Measurements from ENCODE around the gene THOC2.
"Not testable (repeated sequence)": the region's sequence is repeated elsewhere in the genome, so short reads cannot be mapped to it uniquely, and the experiment has no call there.

Gene THOC2

DNA sequence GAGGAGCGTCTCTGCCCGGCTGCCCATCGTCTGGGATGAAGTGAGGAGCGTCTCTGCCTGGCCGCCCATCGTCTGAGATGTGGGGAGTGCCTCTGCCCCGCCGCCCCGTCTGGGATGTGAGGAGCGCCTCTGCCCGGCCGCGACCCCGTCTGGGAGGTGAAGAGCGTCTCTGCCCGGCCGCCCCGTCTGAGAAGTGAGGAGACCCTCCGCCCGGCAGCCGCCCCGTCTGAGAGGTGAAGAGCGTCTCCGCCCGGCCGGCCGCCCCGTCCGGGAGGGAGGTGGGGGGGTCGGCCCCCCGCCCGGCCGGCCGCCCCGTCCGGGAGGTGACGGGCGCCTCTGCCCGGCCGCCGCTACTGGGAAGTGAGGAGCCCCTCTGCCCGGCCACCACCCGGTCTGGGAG lies 1.2 kb upstream of the THOC2 start:
- DNase-seq = not testable (repeated sequence)

DNA sequence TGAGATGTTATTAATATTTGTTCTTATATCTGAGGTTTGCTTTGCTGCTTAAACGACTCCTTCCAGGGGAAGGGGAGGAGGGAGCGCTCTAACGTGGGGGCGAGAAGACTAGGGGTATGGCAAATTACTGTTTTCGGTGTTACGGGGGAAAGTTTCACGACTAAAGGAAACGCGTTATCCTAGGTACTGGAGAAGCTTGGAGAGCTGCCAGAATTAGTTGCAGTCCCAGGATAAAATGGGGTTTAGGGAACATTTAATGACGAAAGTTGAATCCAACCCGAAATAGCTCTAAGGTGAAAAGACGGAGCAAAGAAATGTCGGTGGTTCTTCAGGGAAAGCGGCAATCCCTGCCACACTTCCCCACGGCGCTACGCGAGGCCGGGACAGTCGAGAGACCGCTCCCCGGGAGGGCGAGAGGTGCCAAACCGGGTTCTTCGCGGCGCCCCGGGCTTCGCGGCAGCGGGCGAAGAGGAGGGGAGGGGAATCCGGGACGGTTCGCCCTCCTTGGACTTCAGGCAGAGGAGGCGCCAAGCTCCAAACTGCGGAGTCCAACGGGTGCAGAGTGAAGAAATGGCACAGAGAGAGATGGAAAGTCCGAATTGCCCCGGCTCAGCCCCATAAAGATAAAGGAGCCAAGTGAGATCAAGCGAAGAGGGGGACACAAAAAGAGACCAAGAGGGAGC lies 724 bp downstream of the THOC2 start:
- no peak for DNase-seq

DNA sequence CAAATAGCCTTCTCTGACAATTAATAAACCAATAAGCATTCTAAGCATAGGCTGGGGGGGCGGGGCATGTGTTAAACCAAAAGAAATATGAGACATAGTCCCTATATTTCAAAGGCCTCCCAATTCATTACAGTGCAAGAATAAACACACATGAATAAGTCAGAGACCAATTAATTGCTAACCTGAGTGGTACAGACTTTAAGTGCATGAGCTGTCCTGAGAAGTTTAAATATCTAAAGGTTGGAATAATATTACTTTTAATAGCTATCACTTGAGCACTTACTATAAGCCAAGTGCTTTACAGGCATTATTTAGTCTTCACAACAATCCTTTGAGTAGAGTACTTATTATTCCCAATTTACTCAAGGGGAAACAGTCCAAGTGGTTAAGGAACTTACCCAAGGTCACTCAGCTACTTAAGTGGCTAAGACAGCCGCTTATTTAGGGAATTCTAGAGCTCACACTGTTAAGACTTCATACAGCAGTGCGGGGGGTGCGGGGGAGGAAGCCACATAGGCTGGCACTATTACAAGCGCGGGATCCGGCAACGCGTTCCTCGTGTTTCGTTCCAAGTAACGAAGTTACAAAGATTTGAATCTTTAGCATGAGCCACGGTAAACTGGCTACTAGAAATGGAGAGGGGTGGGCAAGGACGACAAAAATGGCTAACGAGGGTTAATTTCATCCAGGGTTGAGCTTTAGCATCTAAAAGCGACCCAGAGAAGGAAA lies 1.4 kb downstream of the THOC2 start:
- DNase-seq = no peak

DNA sequence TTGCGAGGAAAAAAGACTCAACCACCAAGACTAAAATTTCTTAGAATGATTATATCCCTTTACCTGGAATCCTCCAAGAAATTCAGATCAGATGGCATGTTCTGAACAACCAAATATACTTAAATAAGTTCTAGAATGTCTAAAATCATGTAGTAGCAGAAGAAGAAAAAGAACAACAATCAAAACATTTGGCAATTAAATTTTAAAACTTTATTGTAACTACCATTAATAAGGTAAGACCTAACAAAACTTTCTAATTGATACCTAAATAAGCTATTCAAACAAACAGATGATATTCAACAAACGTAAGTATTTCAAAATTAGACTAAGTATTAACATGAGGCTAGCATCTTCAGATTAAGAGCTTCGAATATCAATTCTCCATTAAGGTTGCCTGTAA lies 4.3 kb downstream of the THOC2 start:
- no peak for DNase-seq

DNA sequence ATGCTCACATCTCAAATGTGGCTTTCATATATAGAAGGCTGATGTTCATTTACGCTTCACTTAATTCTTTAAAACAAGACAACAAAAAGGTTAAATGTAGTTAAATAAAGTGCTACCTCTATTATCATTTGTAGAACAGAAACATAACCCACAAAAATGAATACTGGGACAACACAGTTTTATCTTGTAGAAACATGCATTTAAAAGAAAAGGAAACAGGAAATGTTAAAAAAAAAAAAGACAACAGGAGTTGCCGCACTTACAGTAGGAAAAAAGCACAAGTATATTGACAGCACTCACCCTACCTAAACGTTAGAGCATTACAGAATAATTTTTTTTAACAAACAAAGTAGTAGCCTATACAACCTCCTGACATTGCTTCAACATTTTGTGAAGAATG lies 4.8 kb downstream of the THOC2 start:
- DNase-seq = no peak

DNA sequence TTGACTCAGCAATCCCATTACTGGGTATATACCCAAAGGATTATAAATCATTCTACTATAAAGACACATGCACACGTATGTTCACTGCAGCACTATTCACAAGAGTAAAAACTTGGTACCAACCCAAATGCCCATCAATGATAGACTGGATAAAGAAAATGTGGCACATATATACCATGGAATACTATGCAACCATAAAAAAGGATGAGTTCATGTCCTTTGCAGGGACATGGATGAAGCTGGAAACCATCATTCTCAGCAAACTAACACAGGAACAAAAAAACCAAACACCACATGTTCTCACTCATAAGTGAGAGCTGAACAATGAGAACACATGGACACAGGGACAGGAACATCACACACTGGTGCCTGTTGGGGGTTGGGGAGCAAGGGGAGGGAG lies 10.7 kb downstream of the THOC2 start:
- not testable (repeated sequence) for DNase-seq

DNA sequence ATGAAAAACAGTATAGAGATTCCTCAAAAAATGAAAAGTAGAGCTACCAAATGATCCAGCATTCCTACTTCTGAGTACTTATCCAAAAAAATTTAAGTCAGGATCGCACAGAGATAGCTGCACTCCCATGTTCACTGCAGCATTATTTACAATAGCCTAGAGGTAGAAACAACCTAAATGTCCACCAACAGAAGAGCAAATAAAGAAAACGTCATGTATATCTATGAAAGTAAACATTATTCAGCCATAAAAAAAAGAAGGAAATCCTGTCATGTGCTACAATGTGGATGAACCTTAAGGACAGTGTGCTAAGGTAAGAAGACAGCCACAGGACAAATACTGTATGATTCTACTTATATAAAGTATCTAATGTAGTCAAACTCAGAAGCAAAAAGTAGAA lies 12.4 kb downstream of the THOC2 start:
- DNase-seq = no peak

DNA sequence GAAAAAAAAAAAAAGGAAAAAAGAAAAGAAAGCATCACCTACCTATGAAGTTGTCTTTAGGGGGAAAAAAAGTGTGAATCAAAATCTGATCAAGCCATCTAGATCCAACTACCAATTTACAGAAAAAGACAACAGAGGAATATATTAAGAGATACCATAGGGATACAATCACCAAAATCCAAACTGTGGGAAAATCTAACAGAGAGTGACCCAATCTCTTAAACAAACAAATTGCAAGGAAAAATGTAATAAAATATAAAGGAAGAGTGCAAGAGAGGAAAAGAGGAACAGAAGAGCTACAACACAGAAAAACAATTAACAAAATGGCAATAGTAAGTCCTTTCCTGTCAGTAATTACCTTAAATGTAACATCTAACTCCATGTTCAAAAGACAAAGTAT lies 19.0 kb downstream of the THOC2 start:
- DNase-seq = no peak

DNA sequence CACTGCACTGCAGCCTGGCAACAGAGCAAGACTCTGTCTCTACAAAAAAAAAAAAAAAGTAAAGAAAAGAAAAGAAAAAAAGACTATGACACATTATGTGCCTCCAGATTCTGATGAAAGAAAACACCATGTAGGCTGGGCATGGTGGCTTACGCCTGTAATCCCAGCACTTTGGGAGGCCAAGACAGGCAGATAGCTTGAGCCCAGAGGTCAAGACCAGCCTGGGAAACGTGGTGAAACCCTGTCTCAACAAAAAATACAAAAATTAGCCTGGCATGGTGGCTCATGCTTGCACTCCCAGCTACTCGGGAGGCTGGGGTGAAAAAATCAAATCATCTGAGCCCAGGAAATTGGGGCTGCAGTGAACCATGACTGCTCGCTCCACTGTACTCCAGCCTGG lies 19.4 kb downstream of the THOC2 start:
- DNase-seq = no peak

DNA sequence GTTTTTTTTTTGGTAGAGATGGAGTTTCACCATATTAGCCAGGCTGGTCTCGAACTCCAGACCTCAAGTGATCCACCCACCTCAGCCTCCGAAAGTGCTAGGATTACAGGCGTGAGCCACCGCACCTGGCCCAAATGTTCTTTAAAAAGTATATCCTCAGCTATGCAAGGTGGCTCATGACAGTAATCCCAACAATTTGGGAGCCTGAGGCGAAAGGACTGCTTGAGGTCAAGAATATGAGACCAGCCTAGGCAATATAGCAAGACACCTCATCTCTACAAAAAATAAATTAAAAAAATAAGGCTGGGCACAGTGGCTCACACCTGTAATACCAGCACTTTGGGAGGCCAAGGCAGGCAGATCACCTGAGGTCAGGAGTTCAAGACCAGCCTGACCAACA lies 21.7 kb downstream of the THOC2 start:
- not testable (repeated sequence) for DNase-seq

DNA sequence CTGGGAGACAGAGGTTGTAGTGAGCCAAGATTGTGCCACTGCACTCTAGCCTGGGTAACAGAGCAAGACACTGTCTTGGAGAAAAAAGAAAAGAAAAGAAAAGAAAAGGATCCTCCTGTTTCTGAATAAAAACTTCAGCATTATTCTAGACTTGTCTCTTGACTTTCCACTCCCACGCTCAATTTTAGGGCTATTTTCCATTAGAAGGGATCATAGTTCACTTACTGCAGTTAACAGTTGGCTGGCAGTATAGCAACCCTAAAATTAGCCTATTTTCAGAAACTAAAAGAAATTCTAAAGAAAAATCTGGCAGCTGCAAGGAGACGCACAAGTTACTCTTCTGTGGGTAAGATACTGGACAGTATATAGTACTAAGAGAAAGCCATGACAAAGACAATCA lies 28.1 kb downstream of the THOC2 start:
- no peak for DNase-seq

DNA sequence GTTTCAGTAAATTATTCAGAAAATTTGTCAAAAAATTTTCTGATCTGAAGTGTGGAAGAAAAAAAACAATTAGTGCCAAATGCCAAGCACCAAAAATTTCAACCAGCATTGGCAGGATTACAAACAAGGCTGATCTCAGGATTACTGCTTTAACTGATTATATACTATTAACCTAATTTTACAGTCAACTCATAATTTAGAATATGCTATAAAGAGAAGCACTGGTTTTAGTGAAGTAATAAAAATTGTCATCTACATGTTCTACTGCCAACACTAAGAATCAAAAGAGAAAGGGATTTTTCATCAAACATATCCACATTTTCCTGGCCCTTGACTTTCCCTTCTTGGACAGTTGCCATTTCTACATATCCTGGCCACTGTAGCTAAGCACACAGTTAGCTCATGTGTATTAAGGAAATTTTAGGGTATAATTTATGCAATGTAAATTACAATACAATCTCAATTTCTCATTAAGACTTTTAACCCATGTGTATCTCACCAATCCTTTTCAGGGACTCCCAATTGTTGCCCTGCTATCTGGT lies 33.8 kb downstream of the THOC2 start:
- no peak for DNase-seq

DNA sequence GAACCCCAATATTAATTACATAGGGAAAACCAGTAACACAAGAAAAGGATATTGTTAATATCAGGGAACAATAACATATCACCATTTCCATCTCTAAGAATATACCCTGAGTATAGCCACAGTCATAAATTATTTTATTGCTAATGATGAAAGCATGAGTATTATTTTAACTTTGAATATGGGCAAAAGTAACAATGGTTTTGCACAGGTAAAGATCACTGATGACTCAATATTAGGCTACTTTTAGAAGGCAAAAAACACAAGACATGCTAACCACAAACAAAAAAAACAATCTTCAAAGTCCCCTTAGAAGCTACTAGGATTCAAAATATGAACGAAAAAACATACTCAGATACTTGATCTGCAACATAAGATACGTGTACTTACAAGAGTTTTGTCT lies 36.5 kb downstream of the THOC2 start:
- DNase-seq = no peak

DNA sequence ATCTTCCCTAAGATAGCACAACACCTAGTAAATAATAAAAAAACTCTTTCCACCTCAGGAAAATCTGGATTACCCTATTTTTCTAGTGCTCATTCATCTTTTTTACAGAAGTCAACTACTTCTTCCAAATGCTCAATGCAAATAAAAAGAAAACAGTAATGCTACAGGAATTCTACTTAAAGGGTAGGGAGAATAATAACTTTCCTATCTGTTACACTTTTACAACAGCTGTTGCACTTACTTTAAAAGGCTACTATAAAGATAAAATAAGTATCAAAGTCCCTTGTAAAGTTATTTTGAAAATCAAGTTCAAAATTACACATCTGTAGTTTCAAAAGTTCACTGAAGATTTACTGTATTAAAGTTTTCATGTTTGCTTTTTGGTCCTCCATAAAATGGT lies 37.6 kb downstream of the THOC2 start:
- no peak for DNase-seq

DNA sequence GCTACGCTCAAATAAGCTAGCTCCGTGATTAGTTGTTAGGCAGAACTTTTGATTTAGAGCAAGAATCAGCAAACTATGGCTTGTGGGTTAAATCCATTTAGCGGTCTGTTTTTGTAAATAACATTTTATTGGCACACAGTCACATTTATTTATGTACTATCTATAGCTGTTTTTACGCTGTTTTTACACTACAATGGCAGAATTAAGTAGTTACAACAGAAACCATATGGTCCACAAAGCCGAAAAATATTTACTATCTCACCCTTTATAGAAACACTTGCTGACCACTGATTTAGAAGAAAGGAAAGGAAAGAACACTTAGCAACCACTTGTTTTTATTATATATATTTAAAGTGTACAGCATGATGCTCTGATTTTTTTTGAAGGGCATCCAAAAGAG lies 41.1 kb downstream of the THOC2 start:
- no peak for DNase-seq

DNA sequence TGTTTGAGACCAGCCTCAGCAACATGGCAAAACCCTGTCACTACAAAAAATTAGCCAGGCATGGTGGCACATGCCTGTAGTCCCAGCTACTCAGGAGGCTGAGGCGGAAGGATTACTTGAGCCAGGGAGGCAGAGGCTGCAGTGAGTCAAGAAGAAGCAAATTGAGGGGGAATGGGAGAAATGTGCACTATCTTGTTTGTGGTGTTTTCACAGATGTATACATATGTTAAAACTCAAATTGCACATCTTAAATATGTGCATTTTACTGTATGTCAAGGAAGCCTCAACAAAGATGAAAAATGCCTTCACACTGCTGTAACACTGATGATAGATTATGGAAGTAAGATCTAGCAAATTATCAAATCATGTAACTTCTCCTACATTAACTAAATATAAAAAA lies 44.3 kb downstream of the THOC2 start:
- DNase-seq = no peak

DNA sequence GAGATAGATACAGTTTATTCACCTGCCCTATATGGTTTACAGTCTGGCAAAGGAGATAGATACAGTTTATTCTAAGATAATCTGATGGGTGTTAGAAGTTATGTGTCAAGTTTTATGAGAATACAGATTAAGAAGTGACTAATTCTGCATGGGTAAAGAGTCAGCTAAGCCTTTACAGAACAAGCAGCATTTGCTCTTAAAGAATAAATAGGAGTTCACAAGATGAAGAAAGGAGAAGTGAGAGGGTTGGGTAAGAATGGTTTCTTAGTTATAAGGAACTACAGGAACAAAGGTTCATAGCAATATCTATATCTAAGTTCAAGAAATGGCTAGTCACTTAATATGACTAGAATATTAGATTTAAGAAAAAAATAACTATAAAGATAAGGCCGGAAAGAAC lies 47.6 kb downstream of the THOC2 start:
- no peak for DNase-seq

DNA sequence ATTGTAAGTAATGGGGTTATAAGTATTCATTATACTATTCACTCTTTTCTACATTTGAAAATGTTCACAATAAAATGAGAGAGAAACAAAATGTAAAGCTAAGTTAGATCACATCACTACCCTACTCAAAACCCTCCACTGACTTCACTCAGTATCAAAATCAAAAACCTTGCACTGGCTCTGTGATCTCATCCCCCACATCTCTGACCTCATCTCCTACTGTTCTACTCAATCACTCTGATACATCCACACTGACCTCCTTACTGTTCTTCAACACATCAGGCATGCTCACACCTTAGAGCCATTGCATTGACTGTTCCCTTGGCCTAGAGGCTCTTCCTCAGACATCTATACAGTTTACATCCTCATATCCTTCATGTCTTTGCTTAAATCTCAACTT lies 50.7 kb downstream of the THOC2 start:
- DNase-seq = no peak

DNA sequence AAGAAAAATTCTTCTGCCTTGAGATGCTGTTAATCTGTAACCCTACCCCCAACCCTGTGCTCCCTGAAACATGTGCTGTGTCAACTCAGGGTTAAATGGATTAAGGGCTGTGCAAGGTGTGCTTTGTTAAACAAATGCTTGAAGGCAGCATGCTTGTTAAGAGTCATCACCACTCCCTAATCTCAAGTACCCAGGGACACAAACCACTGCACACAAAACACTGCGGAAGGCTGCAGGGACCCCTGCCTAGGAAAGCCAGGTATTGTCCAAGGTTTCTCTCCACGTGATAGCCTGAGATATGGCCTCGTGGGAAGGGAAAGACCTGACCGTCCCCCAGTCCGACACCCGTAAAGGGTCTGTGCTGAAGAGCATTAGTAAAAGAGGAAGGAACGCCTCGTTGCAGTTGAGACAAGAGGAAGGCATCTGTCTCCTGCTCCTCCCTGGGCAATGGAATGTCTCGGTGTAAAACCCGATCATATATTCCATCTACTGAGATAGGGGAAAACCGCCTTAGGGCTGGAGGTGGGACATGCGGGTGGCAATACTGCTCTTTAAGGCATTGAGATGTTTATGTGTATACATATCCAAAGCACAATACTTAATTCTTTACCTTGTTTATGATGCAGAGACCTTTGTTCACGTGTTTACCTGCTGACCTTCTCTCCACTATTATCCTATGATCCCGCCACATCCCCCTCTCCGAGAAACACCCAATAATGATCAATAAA lies 53.0 kb downstream of the THOC2 start:
- DNase-seq = not testable (repeated sequence)

DNA sequence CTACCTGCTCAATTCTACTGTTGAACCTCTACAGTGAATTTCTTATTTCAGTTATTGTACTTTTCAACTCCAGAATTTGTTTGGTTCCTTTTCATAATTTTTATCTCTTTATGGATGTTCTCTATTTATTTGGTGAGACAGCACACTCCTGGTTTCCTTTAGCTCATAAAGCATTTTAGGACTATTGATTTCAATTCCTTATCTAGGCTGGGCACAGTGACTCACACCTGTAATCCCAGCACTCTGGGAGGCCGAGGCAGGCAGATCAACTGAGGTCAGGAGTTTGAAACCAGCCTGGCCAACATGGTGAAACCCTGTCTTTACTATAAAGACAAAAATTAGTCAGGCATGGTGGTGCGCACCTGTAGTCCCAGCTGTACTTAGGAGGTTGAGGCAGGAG lies 57.7 kb downstream of the THOC2 start:
- no peak for DNase-seq

DNA sequence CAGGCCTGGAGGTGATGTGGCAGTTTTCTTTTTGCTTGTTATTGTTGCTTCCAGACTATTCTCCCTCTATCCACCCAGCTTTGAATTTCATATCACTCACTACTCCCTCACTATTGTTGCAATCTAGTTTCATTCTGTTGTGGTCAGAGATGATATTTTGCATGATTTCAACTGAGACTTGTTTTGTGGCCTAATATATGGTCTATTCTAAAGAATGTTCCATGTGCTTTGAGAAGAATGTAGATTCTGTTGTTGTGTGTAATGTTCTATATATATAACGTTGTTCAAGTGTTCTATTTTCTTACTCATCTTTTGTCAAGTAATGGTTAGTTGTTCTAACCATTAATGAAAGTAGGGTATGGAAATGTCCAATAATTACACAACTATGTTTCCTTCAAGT lies 59.0 kb downstream of the THOC2 start:
- no peak for DNase-seq

DNA sequence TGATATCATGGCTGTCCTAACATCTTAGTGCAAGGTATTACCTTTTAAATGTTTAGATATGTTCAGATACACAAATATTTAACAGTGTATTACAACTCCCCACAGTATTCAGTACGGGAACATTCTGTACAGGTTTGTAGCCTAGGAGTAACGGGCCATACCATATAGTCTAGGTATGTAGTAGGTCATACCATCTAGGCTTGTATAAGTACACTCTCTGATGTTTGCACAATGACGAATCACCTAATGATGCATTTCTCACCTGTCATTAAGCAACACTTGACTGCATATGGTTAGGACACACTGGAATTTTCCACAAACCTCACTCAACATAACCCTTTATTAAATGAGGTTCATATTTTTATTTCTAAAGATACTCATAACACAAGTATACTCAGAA lies 67.7 kb downstream of the THOC2 start:
- DNase-seq = no peak

DNA sequence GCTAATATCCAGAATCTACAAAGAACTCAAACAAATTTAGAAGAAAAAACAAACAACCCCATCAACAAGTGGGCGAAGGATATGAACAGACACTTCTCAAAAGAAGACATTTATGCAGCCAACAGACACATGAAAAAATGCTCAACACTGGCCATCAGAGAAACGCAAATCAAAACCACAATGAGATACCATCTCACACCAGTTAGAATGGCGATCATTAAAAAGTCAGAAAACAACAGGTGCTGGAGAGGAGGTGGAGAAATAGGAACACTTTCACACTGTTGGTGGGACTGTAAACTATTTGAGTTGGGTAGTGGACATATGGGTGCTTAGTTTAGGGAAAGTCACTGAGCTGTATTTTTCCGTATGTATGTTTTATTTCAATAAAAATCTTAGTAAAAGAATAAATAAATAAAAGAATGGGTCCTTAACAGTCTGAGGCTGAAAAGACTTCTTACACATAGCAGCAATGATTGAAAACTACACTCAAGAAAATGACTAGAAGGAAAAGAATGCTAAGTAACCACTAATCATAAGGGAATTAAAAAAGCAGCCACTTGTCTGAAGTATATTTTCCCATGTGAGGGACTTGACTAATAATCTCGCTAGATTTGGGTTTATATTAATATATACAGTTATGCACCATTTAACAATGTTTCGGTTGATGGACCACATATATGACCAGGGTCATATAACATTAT lies 68.2 kb downstream of the THOC2 start:
- DNase-seq = not testable (repeated sequence)

Measured in NCI-H774 (cell line).